ENCODE measurements around the gene INPP5B.
"Not testable (repeated sequence)": the region's sequence is repeated elsewhere in the genome, so short reads cannot be mapped to it uniquely, and the experiment has no call there.

INPP5B gene

DNA sequence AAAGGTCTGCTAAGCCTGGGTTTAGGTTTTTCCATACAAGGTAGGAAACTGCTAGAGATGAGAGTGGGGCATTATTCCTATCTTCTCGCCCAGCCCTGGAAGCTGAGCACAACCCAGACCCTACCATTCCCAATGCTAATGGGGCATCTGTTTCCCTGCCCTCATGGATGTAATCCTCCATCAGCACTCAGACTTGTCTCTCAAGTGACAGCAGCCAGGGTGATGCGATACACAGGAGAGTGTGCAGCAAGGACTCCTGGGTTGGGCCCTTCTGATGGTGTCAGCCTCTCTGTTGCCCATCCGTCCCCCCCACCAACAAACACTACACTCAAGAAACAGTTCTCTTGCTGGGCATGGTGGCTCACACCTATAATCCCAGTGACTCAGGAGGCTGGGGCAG lies 5.9 kb upstream of the INPP5B start:
- H3K27me3 Mint-ChIP-seq: no peaks in the 10 kb centered on the region
- no peak overlapping the region for H3K4me3 Mint-ChIP-seq
- peaks cover 3% of the 10 kb centered on the region for H3K36me3 Mint-ChIP-seq

GRCh38 chr1:37951783-37952624 lies 5.2 kb upstream of the INPP5B start:
- no peaks in the 10 kb centered on the region for H3K27me3 Mint-ChIP-seq
- H3K27ac Mint-ChIP-seq: no peak overlapping the region
- no peaks in the 10 kb centered on the region for H3K9me3 Mint-ChIP-seq (ENCODE audit: low read depth)
- peaks cover 6% of the 10 kb centered on the region for H3K4me1 Mint-ChIP-seq (ENCODE audit: low read depth)
- H3K4me3 Mint-ChIP-seq: no peak overlapping the region
- H3K36me3 Mint-ChIP-seq: peaks cover 3% of the 10 kb centered on the region

More for the DNA sequence above, 5.9 kb upstream of the INPP5B start:
- H3K4me1 Mint-ChIP-seq (ENCODE audit: low read depth): no peaks in the 10 kb centered on the region
- H3K9me3 Mint-ChIP-seq (ENCODE audit: low read depth): no peaks in the 10 kb centered on the region
- H3K27ac Mint-ChIP-seq: no peak overlapping the region

DNA sequence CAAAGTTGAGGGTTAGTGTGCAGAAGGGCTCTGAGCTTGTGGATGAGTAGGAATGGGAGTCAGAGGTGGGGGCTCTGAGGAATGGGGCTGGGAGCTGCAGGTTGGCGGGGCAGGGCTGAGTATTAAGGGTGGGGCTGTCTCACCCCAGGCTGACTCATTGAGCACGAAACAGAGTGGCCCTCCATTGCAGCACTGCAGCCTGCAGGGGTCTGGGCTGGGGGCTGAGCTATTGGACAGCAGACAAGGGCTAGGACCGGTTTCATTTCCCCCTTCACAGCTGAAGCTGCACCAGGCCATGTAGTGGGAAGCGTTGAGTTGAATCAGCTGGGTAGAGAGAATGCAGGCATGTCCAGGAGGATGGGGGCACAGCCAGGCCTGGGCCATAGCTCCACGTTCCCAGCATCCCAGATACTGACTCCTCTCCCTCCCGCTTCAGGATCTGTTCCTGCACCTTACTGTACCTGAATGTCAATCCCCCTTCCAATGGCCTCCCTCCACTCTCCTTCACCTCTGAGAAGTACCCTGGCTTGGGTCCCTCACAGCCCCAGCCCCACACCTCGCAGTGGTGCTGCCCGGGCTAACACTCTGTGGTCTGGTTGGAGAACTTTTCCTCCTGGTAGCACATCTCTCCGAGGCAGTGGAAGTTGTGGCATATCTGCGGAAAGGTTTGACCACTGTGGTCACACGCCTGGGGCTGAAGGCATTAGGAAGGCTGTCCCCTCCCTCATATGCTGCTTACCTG lies 4.4 kb upstream of the INPP5B start:
- H3K4me1 Mint-ChIP-seq (ENCODE audit: low read depth): peaks cover 12% of the 10 kb centered on the region

DNA sequence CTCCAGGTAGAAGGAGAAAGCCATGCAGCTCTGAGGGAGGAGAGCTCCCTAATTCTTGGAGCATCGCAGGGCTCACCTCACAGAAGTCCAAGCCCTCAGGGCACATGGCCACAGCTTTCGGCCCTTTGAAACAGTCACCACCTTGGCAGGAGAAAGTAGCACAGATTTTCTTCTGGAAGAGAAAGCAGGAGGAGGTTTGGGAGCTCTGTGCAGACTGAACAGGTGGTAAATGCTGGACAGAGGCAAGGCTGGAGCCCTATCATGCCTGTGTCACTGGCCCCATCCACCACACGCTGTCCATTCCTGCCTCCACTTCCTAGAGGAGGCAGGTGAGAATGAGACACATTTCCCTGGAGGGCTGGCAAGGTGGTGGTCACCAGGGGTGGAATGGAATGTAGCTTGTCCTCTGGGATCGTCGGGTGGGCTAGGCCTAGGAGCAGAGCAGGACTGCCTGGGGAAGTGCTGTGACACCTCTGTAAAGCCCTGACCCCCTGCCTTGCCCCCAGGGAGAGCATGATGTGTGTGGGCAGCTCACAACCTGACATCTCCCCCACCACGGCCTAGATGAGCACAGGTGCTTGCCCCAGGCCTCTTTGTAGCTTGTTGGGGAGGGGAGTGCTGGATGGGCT lies 2.8 kb upstream of the INPP5B start:
- Mint-ChIP-seq H3K36me3 (no peaks in the 10 kb centered on the region), H3K27ac (no peak overlapping the region), H3K27me3 (no peaks in the 10 kb centered on the region), H3K4me3 (no peak overlapping the region), H3K9me3 (ENCODE audit: low read depth) (no peaks in the 10 kb centered on the region), H3K4me1 (ENCODE audit: low read depth) (peaks cover 12% of the 10 kb centered on the region)

More for the DNA sequence above, 4.4 kb upstream of the INPP5B start:
- Mint-ChIP-seq H3K27me3 (no peaks in the 10 kb centered on the region), H3K4me3 (no peak overlapping the region), H3K36me3 (peaks cover 2% of the 10 kb centered on the region), H3K9me3 (ENCODE audit: low read depth) (no peaks in the 10 kb centered on the region), H3K27ac (no peak overlapping the region)

DNA sequence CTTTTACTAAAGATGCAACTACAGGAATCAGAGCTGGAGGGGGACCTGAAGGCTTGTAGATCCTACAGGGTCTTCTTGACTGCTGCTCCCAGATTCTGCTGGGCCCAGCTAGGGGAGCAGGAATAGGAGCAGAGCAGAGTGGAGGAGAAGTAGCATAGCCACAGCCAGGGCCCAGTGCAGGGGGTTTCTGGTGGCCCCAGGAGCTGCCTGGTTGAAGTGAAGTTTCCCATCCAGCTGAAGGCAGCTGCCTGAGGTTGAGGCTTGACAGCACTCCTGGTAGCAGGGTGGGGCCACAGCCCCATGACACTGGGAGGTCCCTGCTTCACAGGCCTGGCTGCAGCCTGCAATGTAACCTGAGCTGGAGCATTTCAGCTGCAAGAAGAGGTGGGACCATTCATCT lies 2.0 kb upstream of the INPP5B start:
- peaks cover 12% of the 10 kb centered on the region for H3K4me1 Mint-ChIP-seq (ENCODE audit: low read depth)
- H3K27me3 Mint-ChIP-seq: no peaks in the 10 kb centered on the region
- H3K27ac Mint-ChIP-seq: no peak overlapping the region
- no peaks in the 10 kb centered on the region for H3K9me3 Mint-ChIP-seq (ENCODE audit: low read depth)
- no peaks in the 10 kb centered on the region for H3K36me3 Mint-ChIP-seq
- H3K4me3 Mint-ChIP-seq: no peak overlapping the region

- Mint-ChIP-seq H3K9me3 (ENCODE audit: low read depth) (no peaks in the 10 kb centered on the region), H3K27me3 (no peaks in the 10 kb centered on the region), H3K4me3 (peak overlapping the region; percentile 42), H3K36me3 (no peaks in the 10 kb centered on the region), H3K27ac (no peak overlapping the region), H3K4me1 (ENCODE audit: low read depth) (peaks cover 12% of the 10 kb centered on the region)
These were observed 1.3 kb upstream of the INPP5B start for GRCh38 chr1:37948166-37948565.

- no peaks in the 10 kb centered on the region for H3K9me3 Mint-ChIP-seq (ENCODE audit: low read depth)
- H3K27me3 Mint-ChIP-seq: no peaks in the 10 kb centered on the region
- no peaks in the 10 kb centered on the region for H3K36me3 Mint-ChIP-seq
- peak overlapping the region; percentile 96 for H3K4me3 Mint-ChIP-seq
- peak overlapping the region; percentile 98 for H3K27ac Mint-ChIP-seq
- H3K4me1 Mint-ChIP-seq (ENCODE audit: low read depth): peaks cover 12% of the 10 kb centered on the region
These were observed 511 bp upstream of the INPP5B start for GRCh38 chr1:37947364-37947763.

DNA sequence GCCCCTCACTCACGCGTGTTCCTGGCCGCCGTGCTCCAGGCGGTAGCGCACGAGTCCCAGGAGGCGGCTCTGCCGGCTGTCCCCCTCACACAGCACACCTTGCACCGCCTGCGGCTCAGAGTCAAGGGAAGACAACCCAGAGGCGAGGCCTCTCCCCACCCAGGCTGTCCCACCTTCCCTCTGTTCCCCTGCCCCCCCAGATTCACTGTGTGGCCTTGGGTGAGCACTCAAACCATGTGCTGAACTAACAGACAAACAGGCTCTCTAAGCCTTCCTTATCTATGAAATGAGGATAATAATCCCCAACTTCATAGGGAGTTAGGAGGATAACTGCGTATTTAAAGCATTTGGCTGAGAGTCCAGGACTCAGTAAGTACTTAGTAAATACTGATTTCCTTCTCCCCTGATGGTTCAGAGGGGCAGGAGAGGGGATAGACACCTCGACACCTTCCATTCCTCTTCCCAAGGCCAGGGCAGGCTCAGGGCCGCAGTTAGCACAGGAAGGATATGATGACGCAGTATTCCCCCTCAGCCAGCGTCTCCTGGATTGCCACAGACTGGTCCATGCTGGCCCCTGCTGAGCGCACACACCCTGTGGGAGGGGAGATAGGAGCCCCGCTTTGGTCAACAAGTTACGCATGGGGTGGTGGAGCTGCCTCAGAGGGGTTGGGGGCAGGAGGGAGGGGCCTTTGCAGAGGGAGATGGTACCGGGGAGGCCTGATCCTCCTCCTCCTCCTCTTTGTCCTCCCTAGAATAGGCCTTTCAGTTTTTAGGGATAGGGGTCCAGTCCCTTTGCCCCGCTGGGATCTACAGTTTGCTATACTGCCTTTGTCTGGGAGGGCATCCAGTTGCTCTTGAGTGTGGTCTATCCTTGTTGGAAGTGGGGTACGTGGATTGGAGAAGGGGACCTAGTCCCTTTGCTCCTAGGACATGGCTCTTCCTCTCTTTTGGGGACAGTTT lies 830 bp downstream of the INPP5B start:
- H3K4me1 Mint-ChIP-seq (ENCODE audit: low read depth): peaks cover 12% of the 10 kb centered on the region
- H3K4me3 Mint-ChIP-seq: peak overlapping the region; percentile 96
- peak overlapping the region; percentile 98 for H3K27ac Mint-ChIP-seq
- no peaks in the 10 kb centered on the region for H3K27me3 Mint-ChIP-seq
- H3K36me3 Mint-ChIP-seq: peaks cover 2% of the 10 kb centered on the region
- H3K9me3 Mint-ChIP-seq (ENCODE audit: low read depth): no peaks in the 10 kb centered on the region

DNA sequence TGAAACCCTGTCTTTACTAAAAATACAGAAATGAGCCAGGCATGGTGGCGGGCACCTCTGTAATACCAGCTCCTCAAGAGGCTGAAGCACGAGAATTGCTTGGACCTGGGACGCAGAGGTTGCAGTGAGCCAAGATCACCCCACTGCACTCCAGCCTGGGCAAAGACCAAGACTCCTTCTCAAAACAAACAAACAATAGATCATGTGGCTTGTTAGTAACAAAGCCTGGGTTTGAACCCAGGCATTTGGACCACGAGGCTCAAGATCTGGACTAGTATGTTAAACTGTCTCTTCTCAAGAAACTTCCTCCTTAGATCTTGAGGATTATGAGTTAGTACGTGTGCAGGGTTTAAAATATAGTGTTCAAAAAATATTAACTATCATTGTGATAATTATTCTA lies 1.6 kb downstream of the INPP5B start:
- peaks cover 3% of the 10 kb centered on the region for H3K36me3 Mint-ChIP-seq
- H3K27ac Mint-ChIP-seq: peak overlapping the region; percentile 28
- no peak overlapping the region for H3K4me3 Mint-ChIP-seq
- H3K4me1 Mint-ChIP-seq (ENCODE audit: low read depth): peaks cover 12% of the 10 kb centered on the region
- H3K27me3 Mint-ChIP-seq: no peaks in the 10 kb centered on the region
- no peaks in the 10 kb centered on the region for H3K9me3 Mint-ChIP-seq (ENCODE audit: low read depth)

DNA sequence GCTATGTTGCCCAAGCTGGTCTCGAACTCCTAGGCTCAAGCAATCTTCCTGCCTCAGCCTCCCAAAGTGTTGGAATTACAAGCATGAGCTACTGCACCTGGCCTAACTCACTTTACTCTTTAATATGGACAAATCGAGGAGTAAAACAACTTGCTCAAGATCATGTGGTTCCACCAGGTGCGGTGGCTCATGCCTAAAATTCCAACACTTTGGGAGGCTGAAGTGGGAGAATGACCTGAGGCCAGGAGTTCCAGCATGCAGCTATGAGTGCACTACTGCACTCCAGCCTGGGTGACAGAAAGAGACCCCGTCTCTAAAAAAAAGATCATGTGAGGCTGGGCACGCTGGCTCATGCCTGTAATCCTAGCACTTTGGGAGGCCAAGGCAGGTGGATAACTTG lies 2.0 kb downstream of the INPP5B start:
- H3K36me3 Mint-ChIP-seq: peaks cover 3% of the 10 kb centered on the region
- no peak overlapping the region for H3K27ac Mint-ChIP-seq
- H3K27me3 Mint-ChIP-seq: no peaks in the 10 kb centered on the region
- H3K4me1 Mint-ChIP-seq (ENCODE audit: low read depth): peaks cover 12% of the 10 kb centered on the region
- H3K4me3 Mint-ChIP-seq: no peak overlapping the region
- H3K9me3 Mint-ChIP-seq (ENCODE audit: low read depth): no peaks in the 10 kb centered on the region

DNA sequence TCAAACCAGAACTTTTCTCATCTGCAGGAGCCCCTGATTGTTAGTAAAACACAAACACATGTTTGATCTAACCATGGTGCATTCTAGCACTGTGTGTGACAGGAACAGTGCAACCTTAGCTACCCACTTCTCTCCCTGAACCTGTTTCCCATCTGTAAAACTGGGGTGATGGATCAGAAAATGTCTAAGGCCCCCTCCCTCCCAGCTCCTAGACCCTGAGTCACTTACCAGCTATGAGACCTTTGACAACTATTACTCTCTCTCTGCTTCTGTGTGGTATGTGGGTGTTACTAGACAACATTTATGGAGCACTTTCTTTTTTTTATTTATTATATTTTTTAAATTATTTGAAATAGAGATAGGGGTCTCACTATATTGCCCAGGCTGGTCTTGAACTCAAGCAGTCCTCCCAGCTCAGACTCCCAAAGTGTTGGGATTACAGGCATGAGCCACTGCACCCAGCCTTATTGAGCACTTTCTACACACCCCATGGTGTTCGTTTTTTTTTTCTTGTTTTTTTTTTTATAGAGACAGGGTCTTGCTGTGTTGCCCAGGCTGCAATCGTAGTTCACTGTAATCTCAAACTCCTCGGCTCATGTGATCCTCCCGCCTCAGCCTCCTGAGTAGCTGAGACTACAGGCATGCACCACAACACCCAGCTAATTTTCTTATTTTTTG lies 2.6 kb downstream of the INPP5B start:
- no peak overlapping the region for H3K4me3 Mint-ChIP-seq
- H3K9me3 Mint-ChIP-seq (ENCODE audit: low read depth): no peaks in the 10 kb centered on the region
- H3K27me3 Mint-ChIP-seq: no peaks in the 10 kb centered on the region
- peaks cover 3% of the 10 kb centered on the region for H3K36me3 Mint-ChIP-seq
- H3K4me1 Mint-ChIP-seq (ENCODE audit: low read depth): peaks cover 12% of the 10 kb centered on the region
- no peak overlapping the region for H3K27ac Mint-ChIP-seq

GRCh38 chr1:37940299-37940947 lies 6.4 kb downstream of the INPP5B start:
- Mint-ChIP-seq H3K9me3 (ENCODE audit: low read depth) (no peaks in the 10 kb centered on the region), H3K4me3 (no peak overlapping the region), H3K27ac (no peak overlapping the region), H3K36me3 (peaks cover 4% of the 10 kb centered on the region), H3K4me1 (ENCODE audit: low read depth) (no peaks in the 10 kb centered on the region), H3K27me3 (no peaks in the 10 kb centered on the region)

DNA sequence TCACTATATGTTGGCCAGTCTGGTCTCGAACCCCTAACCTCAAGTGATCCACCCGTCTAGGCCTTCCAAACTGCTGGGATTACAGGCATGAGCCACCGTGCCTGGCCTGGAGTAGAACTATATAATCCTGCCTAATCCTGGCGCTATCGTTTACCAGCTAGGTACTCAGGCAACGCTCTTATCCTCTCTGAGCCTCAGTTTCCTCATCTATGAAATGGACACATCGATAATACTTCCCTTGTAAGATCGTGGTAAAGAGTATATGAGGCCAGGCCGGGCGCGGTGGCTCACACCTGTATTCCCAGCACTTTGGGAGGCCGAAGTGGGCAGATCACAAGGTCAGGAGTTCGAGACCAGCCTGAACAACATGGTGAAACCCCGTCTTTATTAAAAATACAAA lies 10.1 kb downstream of the INPP5B start:
- H3K4me3 Mint-ChIP-seq; H3K27ac Mint-ChIP-seq; H3K27me3 Mint-ChIP-seq; H3K9me3 Mint-ChIP-seq (ENCODE audit: low read depth); H3K36me3 Mint-ChIP-seq; H3K4me1 Mint-ChIP-seq (ENCODE audit: low read depth): not testable (repeated sequence)

Measured in activated naive CD8-positive, alpha-beta T cell (primary cell).